Activated T-helper 1 cell treated with anti-CD3 and anti-CD28 coated beads, Interleukin-2, amount 50 U/mL, for 16 hours (primary cell): ENCODE data around the gene DSCAML1.

ENCODE experiments used
- DNase-seq, 2 donors: peaks; one replicate each; pipeline ENCODE4 v3.0.0-alpha.2; 2020; ENCODE audit warnings: low read depth in 1 of 2, low spot score in 1 of 2

The DSCAML1 gene

GRCh38 chr11:117478126-117478860 is 318.7 kb downstream of the DSCAML1 start:
- DNase-seq: no peak

GRCh38 chr11:117477721-117478120 is 319.3 kb downstream of the DSCAML1 start:
- DNase-seq: no peak

GRCh38 chr11:117476531-117477142 is 320.4 kb downstream of the DSCAML1 start:
- DNase-seq: no peak

GRCh38 chr11:117475716-117476530 is 321.1 kb downstream of the DSCAML1 start:
- no peak for DNase-seq

- no peak for DNase-seq
Measured at GRCh38 chr11:117473481-117474091, 323.4 kb downstream of the DSCAML1 start.

GRCh38 chr11:117471776-117472175 is 325.2 kb downstream of the DSCAML1 start:
- DNase-seq: no peak

- DNase-seq: no peak
Measured at GRCh38 chr11:117470576-117470975, 326.4 kb downstream of the DSCAML1 start.

- DNase-seq: no peak
Measured at GRCh38 chr11:117468888-117469287, 328.1 kb downstream of the DSCAML1 start.

- DNase-seq: no peak
Measured at GRCh38 chr11:117467770-117468169, 329.2 kb downstream of the DSCAML1 start.

GRCh38 chr11:117466966-117467365 is 330.1 kb downstream of the DSCAML1 start:
- no peak for DNase-seq

- no peak for DNase-seq
Measured at GRCh38 chr11:117465236-117465997, 331.6 kb downstream of the DSCAML1 start.

- no peak for DNase-seq
Measured at GRCh38 chr11:117464778-117465177, 332.2 kb downstream of the DSCAML1 start.

- no peak for DNase-seq
Measured at GRCh38 chr11:117462864-117463247, 334.2 kb downstream of the DSCAML1 start.

GRCh38 chr11:117462183-117462863 is 334.7 kb downstream of the DSCAML1 start:
- no peak for DNase-seq

GRCh38 chr11:117461396-117462182 is 335.4 kb downstream of the DSCAML1 start:
- DNase-seq: no peak

GRCh38 chr11:117459979-117460300 is 337.1 kb downstream of the DSCAML1 start:
- no peak for DNase-seq

GRCh38 chr11:117459123-117459978 is 337.7 kb downstream of the DSCAML1 start:
- DNase-seq: no peak

GRCh38 chr11:117458275-117459122 is 338.5 kb downstream of the DSCAML1 start:
- no peak for DNase-seq
